Measurements from ENCODE around the gene FAM168A.

FAM168A gene

DNA sequence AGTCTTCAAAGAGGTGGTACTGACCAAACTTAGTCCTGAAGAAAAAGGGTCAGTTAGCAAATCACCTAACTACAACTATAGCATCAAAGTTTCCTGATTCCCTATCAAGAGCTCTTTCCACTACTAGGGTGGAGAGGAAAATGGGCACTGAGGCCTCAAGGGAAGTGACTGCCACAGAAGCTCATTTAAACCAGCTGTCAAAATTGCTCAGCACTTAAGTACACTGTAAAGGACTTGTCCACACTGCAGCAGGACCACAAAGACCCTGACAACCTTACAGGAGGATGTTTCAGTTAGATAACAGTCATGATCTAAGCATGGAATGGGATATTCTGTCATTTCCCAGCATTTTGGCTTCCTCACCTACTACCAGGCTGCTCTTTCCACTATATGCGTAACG lies 33.0 kb downstream of the FAM168A start:
- no peak overlapping the region for H3K4me3 ChIP-seq (ENCODE audit: low read depth in 1 of 2, low read length in 1 of 2)
- TF ChIP-seq, protein P1, sequence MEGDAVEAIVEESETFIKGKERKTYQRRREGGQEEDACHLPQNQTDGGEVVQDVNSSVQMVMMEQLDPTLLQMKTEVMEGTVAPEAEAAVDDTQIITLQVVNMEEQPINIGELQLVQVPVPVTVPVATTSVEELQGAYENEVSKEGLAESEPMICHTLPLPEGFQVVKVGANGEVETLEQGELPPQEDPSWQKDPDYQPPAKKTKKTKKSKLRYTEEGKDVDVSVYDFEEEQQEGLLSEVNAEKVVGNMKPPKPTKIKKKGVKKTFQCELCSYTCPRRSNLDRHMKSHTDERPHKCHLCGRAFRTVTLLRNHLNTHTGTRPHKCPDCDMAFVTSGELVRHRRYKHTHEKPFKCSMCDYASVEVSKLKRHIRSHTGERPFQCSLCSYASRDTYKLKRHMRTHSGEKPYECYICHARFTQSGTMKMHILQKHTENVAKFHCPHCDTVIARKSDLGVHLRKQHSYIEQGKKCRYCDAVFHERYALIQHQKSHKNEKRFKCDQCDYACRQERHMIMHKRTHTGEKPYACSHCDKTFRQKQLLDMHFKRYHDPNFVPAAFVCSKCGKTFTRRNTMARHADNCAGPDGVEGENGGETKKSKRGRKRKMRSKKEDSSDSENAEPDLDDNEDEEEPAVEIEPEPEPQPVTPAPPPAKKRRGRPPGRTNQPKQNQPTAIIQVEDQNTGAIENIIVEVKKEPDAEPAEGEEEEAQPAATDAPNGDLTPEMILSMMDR (IDR thresholded peaks at IDR 0.05) = no peak
- H3K27ac ChIP-seq = peak overlapping the region; percentile 2

DNA sequence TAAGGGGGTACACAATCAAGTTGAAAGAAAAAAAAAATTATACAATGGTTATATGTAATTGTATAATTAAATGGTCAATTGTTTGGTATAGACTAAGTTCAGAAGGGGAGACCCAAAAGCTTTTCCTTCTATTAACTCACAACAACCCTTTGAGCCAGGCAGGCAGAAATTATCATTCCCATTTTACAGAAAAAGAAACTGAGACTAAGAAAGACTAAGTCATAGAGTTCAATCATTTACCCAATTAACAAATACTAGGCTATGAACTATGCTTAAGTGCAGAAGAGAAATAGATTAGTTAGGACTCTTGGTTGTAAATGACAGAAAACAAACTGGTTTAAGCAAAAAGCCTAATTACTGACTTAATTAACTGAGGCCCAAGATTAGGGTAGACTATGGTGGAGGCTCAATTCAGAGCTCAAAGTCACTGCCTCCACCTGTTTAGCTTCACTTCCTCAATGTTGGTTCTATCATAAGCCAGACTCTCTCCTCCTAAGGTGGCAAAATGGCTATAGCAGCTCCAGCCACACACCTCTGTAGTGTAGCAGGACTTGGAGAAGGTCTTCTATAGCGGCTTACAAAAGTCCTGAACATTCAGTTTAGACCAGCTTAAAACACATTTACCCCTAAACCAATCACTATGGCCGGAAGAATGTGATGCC lies 34.2 kb downstream of the FAM168A start:
- no peak overlapping the region for H3K4me3 ChIP-seq (ENCODE audit: low read depth in 1 of 2, low read length in 1 of 2)
- TF ChIP-seq, protein P1 (IDR thresholded peaks at IDR 0.05) = no peak

More for the DNA sequence above, 33.0 kb downstream of the FAM168A start:
- Histone ChIP-seq H3K27me3 (no peaks in the 10 kb centered on the region), H3K36me3 (peaks cover 3% of the 10 kb centered on the region), H3K4me1 (ENCODE audit: control insufficient read depth in 1 of 2, insufficient read depth in 1 of 2, low read depth in 1 of 2, low read length in 1 of 2) (peaks cover 13 to 16% of the 10 kb centered on the region in 2 experiments), H3K9me3 (no peaks in the 10 kb centered on the region)

DNA sequence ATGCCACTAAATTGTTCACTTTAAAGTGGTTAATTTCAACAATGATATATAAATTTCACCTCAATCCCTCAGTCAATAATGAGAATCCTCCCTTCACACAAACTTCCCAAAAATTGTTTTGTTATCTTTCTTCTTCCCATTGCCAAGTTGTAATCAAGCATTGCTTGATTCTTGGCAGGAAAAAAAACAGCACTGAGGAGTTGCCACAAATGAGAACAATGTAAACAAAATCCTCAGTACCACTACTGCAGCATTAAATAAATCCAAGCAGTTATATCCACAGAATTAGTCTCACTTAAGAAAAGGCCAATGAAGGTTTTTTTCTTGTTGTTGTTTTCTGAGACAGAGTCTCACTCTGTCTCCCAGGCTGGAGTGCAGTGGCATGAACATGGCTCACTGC lies 38.2 kb downstream of the FAM168A start:
- no peak overlapping the region for H3K4me3 ChIP-seq (ENCODE audit: low read depth in 1 of 2, low read length in 1 of 2)
- H3K27me3 ChIP-seq = no peaks in the 10 kb centered on the region
- H3K36me3 ChIP-seq = no peaks in the 10 kb centered on the region
- H3K27ac ChIP-seq = no peak overlapping the region
- no peaks in the 10 kb centered on the region for H3K9me3 ChIP-seq
- peaks cover 16 to 18% of the 10 kb centered on the region in 2 experiments for H3K4me1 ChIP-seq (ENCODE audit: control insufficient read depth in 1 of 2, insufficient read depth in 1 of 2, low read depth in 1 of 2, low read length in 1 of 2)
- TF ChIP-seq, protein P1 (IDR thresholded peaks at IDR 0.05) = no peak

More for the DNA sequence above, 34.2 kb downstream of the FAM168A start:
- peak overlapping the region; percentile 10 for H3K27ac ChIP-seq
- no peaks in the 10 kb centered on the region for H3K36me3 ChIP-seq
- no peaks in the 10 kb centered on the region for H3K27me3 ChIP-seq
- peaks cover 13 to 16% of the 10 kb centered on the region in 2 experiments for H3K4me1 ChIP-seq (ENCODE audit: control insufficient read depth in 1 of 2, insufficient read depth in 1 of 2, low read depth in 1 of 2, low read length in 1 of 2)
- H3K9me3 ChIP-seq = no peaks in the 10 kb centered on the region

DNA sequence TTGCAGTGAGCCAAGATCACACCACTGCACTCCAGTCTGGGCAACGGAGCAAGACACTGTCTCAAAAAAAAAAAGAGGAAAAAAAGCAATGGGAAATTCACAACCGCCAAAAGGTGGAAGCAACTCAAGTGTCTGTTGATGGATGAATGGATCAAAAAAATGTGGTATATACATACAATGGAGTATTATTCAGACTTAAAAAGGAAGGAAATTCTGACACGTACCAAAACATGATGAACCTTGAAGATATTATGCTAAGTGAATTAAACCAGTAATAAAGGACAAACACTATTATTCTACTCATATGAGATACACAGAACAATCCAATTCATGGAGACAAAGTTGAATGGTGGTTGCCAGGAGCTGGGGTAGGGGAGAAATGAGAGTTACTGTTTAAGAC lies 40.9 kb downstream of the FAM168A start:
- Histone ChIP-seq H3K27me3 (no peaks in the 10 kb centered on the region), H3K4me1 (ENCODE audit: control insufficient read depth in 1 of 2, insufficient read depth in 1 of 2, low read depth in 1 of 2, low read length in 1 of 2) (peaks cover 13 to 19% of the 10 kb centered on the region in 2 experiments), H3K36me3 (no peaks in the 10 kb centered on the region), H3K27ac (no peak overlapping the region), H3K4me3 (ENCODE audit: low read depth in 1 of 2, low read length in 1 of 2) (no peak overlapping the region), H3K9me3 (no peaks in the 10 kb centered on the region)
- TF ChIP-seq, protein P1 (IDR thresholded peaks at IDR 0.05) = no peak

DNA sequence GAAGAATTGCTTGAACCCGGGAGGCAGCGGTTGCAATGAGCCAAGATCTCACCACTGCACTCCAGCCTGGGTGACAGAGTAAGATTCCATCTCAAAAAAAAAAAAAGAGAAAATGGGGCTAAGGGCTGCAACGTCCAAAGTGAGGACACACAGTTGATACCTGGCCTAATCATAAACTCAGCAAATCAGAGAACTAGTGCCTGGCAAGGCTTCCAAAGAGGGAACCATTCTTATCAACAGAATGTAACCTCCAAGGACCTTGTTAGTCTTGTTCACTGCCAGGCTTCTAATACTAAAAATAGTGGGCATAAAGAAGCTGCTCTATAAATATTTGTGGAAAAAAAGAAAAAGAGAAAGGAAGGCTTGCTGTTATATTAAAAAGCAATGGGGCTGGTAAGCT lies 42.3 kb downstream of the FAM168A start:
- TF ChIP-seq, protein P1 (IDR thresholded peaks at IDR 0.05) = no peak
- peaks cover 19 to 29% of the 10 kb centered on the region in 2 experiments for H3K4me1 ChIP-seq (ENCODE audit: control insufficient read depth in 1 of 2, insufficient read depth in 1 of 2, low read depth in 1 of 2, low read length in 1 of 2)
- no peaks in the 10 kb centered on the region for H3K27me3 ChIP-seq
- no peak overlapping the region for H3K27ac ChIP-seq
- no peaks in the 10 kb centered on the region for H3K9me3 ChIP-seq
- H3K4me3 ChIP-seq (ENCODE audit: low read depth in 1 of 2, low read length in 1 of 2) = no peak overlapping the region
- H3K36me3 ChIP-seq = no peaks in the 10 kb centered on the region
